ENCODE results near the gene KANSL1. TPM values are rescaled to one million over a fixed set of nuclear protein-coding genes. Genes with fewer than 3 reads are reported as not detected.
A peak's percentile ranks its signal among the peaks of the same experiment; 100 is the strongest.
"Not testable (repeated sequence)": the region's sequence is repeated elsewhere in the genome, so short reads cannot be mapped to it uniquely, and the experiment has no call there.

KANSL1 gene
- total RNA-seq, 1 experiment from 2014 or later: 72.7 TPM

GRCh38 chr17:46184696-46185095 lies 8.5 kb downstream of the KANSL1 start:
- TF ChIP-seq CREM (CRISPR knock-in tag; IDR thresholded peaks at IDR 0.05) (no peak), MAX (CRISPR knock-in tag; IDR thresholded peaks at IDR 0.05) (no peak), EMX1 (CRISPR knock-in tag; IDR thresholded peaks at IDR 0.05) (no peak), NR2C2 (CRISPR knock-in tag; IDR thresholded peaks at IDR 0.05) (no peak), ZNF317 (CRISPR knock-in tag; IDR thresholded peaks at IDR 0.05; ENCODE audit: borderline replicate concordance, low read depth) (no peak), MXD4 (CRISPR knock-in tag; IDR thresholded peaks at IDR 0.05; ENCODE audit: borderline replicate concordance) (no peak), ZMAT4 (CRISPR knock-in tag; IDR thresholded peaks at IDR 0.05) (no peak), TEAD4 (CRISPR knock-in tag; IDR thresholded peaks at IDR 0.05) (no peak), FOXP4 (CRISPR knock-in tag; IDR thresholded peaks at IDR 0.05) (no peak), ZNF671 (CRISPR knock-in tag; IDR thresholded peaks at IDR 0.05) (no peak), IRF1 (CRISPR knock-in tag; IDR thresholded peaks at IDR 0.05) (no peak), NR1H2 (CRISPR knock-in tag; IDR thresholded peaks at IDR 0.05) (no peak), TCF7 (CRISPR knock-in tag; IDR thresholded peaks at IDR 0.05; ENCODE audit: low read depth) (no peak), IRF2 (CRISPR knock-in tag; IDR thresholded peaks at IDR 0.05; ENCODE audit: borderline replicate concordance, low read depth) (no peak), NFE2L1 (CRISPR knock-in tag; IDR thresholded peaks at IDR 0.05) (no peak), ZNF138 (CRISPR knock-in tag; conservative IDR thresholded peaks at IDR 0.05) (no peak), ATF6 (CRISPR knock-in tag; IDR thresholded peaks at IDR 0.05) (no peak), TP53 (CRISPR knock-in tag; IDR thresholded peaks at IDR 0.05) (no peak), SMAD4 (CRISPR knock-in tag; IDR thresholded peaks at IDR 0.05) (no peak), GABPB1 (CRISPR knock-in tag; IDR thresholded peaks at IDR 0.05) (no peak)
- ChIA-PET POLR2A (no interaction called here), CTCF (interaction anchor here (0.7 to 1.0 kb wide), 2 partner anchors 8 to 125 kb away, joined by 3 to 5 read pairs; partner anchors contain the start of gene KANSL1)
- Mint-ChIP-seq H3K27ac (peak overlapping the region; percentile 50), H3K36me3 (no peaks in the 10 kb centered on the region), H3K4me1 (peaks cover 93% of the 10 kb centered on the region), H3K9me3 (no peaks in the 10 kb centered on the region), H3K4me3 (no peak overlapping the region; the same call in 1 of the 2 replicates), H3K27me3 (ENCODE audit: low read depth) (no peaks in the 10 kb centered on the region)
- ATAC-seq: no peak
- DNase-seq (ENCODE audit: low spot score): no peak

- H3K27me3 Mint-ChIP-seq (ENCODE audit: low read depth); ATAC-seq; H3K9me3 Mint-ChIP-seq; DNase-seq (ENCODE audit: low spot score); H3K36me3 Mint-ChIP-seq; H3K4me3 Mint-ChIP-seq: not testable (repeated sequence)
- peak overlapping the region; percentile 84 for H3K27ac Mint-ChIP-seq
- ChIA-PET POLR2A (interaction anchor here (0.7 kb wide), 1 partner anchor 1729 kb away, joined by 6 read pairs; no protein-coding TSS in a partner anchor), CTCF (interaction anchor here (0.7 to 1.8 kb wide), 5 partner anchors 10 to 1034 kb away, joined by 3 to 6 read pairs (median 3); partner anchors contain the start of gene KANSL1)
- peaks cover 94% of the 10 kb centered on the region for H3K4me1 Mint-ChIP-seq
These were observed 9.8 kb downstream of the KANSL1 start for GRCh38 chr17:46183383-46183782.

All from WTC11 (cell line).